Skin of body (tissue), 2 donors: ENCODE data around the gene CATSPER3. TPM values are rescaled to one million over a fixed set of nuclear protein-coding genes. Genes with fewer than 3 reads are reported as not detected.
"Not testable (repeated sequence)": the region's sequence is repeated elsewhere in the genome, so short reads cannot be mapped to it uniquely, and the experiment has no call there.

Experiments used
- DNase-seq: peaks from one replicate; lab custom pipeline; 2025; lab: John Stamatoyannopoulos, UW
- total RNA-seq: library from RNA; depleted of rRNA; stranded (reverse); fragments of >200 nt; gene quantifications from one replicate; pipeline ENCODE4 v1.2.3, GENCODE V29; 2014

CATSPER3 gene
- total RNA-seq, 1 donor from 2014 or later = not detected

- DNase-seq = no peak
Measured at GRCh38 chr5:134975078-134975715, 7.5 kb downstream of the CATSPER3 start.

- DNase-seq = no peak
Measured at GRCh38 chr5:134975843-134976242, 8.1 kb downstream of the CATSPER3 start.

DNA sequence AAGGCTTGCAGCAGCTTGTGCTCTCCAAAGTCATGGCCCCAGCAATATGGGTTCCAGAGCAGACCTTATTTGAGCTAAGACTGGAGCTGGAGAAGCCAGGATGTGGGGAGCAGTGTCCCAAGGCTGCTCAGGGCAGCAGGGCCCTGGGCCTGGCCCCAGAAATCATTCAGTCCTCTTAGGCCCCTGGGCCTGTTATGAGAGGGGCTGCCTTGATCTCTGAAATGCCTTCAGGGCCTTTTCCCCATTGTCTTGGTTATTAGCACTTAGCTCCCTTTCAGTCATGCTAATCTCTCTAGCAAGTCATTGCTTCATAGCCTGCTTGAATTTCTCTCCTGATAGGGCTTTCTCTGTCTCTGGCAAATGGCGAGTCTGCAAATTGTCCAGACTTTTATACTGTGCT is 9.1 kb downstream of the CATSPER3 start:
- no peak for DNase-seq

- DNase-seq = no peak
Measured at GRCh38 chr5:134979416-134979815, 11.7 kb downstream of the CATSPER3 start.

DNA sequence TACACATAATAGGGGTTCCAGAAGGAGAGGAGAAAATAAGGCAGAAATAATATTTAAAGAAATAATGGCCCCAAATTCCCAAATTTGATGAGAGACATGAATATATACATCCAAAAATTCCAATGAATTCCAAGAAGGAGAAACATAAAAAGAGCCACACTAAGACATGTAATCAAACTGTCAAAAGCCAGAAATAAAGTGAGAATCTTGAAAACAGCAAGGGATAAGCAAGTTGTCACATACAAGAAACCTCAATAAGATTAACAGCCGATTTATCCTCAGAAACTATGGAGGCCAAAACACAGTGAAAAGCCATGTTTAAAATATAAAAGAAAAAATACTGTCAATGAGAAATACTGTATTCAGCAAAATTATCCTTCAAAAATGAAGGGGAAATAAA is 14.5 kb downstream of the CATSPER3 start:
- no peak for DNase-seq

GRCh38 chr5:134989266-134989830 is 21.6 kb downstream of the CATSPER3 start:
- DNase-seq = no peak

- DNase-seq = not testable (repeated sequence)
Measured at GRCh38 chr5:134990183-134990582, 22.5 kb downstream of the CATSPER3 start.

- no peak for DNase-seq
Measured at GRCh38 chr5:134992148-134992547, 24.4 kb downstream of the CATSPER3 start.

GRCh38 chr5:134993161-134993560 is 25.5 kb downstream of the CATSPER3 start:
- no peak for DNase-seq

GRCh38 chr5:134994560-134995156 is 27.0 kb downstream of the CATSPER3 start:
- no peak for DNase-seq

DNA sequence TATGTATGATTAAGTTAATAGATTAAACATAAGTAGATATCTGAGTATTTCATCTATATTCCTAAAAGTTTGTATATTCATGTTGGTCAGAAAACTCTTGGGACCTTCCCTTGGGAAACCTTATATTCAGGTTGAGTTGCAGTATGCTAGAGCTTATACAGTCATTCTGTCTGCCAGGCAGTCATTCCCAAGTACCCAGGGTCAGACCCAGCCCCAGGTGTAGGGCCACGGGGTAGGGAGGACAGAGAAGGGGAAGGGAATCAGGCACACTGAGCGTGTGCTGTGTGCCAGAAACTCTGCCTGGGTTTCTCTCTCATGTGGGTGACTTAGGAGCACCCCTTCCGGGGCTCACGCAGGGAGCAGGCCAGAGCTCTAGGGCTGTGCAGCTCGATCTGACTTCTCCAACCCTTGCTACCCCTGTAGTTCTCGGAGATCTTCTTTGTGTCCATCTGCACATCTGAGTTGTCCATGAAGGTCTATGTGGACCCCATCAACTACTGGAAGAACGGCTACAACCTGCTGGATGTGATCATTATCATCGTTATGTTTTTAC is 28.2 kb downstream of the CATSPER3 start:
- DNase-seq = no peak

GRCh38 chr5:134997015-134997414 is 29.3 kb downstream of the CATSPER3 start:
- DNase-seq = no peak

DNA sequence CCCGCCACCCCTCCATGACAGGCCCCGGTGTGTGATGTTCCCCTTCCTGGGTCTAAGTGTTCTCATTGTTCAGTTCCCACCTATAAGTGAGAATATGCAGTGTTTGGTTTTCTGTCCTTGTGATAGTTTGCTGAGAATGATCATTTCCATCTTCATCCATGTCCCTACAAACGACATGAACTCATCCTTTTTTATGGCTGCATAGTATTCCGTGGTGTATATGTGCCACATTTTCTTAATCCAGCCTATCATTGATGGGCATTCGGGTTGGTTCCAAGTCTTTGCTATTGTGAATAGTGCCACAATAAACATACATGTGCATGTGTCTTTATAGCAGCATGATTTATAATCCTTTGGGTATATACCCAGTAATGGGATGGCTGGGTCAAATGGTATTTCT is 30.4 kb downstream of the CATSPER3 start:
- DNase-seq = not testable (repeated sequence)

DNA sequence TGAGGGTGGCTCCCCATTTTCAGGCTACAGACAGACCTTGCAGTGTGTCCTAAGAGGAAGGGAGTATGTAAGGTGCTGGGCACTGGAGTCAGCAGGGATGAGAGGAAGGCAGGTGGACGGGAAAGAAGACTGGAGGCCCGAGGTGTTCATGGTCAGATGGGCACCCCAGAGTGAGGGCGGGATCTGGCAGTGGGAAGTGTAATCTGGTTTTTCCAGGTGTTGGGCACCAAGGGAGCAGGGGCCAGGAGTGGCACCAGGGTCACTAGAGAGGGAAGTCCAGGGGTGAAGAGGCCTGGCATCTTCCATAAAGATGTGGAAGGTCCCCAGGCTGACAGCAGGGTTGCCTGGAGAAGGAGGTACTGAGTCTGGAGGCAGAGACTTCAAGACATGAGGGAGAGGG is 36.7 kb downstream of the CATSPER3 start:
- no peak for DNase-seq

DNA sequence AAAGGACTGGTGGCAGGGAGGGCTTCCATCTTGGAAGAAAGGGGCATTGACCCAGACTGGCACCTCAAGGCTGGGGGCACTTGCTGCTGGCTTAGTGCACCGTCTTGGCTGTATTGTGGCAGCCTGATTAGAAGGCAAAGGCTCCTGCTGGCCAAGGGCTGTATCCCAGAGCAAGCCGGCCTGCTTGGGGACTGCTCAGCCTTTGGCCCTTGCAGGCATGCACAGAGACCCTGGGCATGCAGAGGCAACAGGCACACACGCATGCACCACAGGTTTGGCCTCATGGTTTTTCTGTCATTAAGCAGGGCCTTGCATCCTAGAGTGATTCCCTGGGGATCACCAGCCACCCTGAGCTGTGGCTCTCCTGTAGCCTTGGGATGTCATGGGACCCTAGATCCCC is 37.4 kb downstream of the CATSPER3 start:
- DNase-seq = no peak

GRCh38 chr5:135007305-135007704 is 39.6 kb downstream of the CATSPER3 start:
- no peak for DNase-seq

GRCh38 chr5:135007749-135008363 is 40.1 kb downstream of the CATSPER3 start:
- no peak for DNase-seq

DNA sequence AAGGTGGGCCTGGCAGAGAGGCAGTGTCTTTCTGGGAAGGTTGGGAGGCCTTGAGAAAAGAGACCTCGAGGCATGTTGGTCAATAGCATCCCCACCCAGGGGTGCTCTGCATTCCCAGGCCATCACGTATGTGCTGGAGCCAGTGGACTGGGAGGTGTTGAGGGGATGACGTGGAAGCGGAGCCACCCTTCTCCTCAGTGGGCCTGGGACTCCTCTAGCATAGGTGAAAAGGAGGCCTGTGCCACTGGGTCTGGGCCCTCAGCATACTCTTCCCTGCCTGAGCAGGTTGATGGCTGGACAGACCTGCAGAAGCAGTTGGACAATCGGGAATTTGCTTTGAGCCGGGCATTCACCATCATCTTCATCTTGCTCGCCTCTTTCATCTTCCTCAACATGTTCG is 40.8 kb downstream of the CATSPER3 start:
- DNase-seq = no peak

GRCh38 chr5:135008981-135009735 is 41.5 kb downstream of the CATSPER3 start:
- DNase-seq = no peak

DNA sequence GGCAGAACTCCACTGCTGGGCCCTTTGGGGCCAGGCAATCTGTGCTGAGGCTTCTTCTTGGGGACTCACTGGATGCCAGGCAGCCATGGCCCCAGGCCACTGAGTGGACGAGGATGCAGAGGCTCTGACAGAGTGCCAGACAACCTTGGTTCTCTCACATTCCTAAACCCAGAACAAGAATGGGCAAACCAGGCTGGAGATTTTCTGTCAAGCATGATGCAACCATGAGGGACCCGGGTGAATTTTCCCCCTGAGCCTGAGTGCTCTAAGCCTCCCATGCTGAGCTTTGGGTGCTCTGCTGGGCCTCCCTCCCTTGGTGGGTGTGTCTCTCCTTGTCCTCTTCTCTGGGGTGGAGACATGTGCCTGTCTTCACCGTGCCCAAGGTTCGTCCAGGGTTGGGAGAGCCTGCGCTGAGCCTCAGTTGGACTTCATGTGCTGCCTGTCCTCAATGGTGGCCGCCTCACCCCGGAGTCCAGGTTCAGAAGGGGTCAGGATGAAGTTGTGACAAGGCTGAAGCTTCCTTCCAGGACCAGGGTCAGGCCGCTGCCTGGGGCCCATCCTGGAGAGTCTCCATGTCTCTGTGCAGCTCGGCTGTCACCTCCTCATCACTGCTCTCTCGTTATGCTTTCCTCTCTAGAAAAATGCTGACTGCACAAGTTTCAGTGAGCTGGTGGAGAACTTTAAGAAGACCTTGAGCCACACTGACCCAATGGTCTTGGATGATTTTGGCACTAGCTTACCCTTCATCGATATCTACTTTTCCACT is 42.2 kb downstream of the CATSPER3 start:
- no peak for DNase-seq
